ENCODE data around the gene SALL3.

The SALL3 gene

DNA sequence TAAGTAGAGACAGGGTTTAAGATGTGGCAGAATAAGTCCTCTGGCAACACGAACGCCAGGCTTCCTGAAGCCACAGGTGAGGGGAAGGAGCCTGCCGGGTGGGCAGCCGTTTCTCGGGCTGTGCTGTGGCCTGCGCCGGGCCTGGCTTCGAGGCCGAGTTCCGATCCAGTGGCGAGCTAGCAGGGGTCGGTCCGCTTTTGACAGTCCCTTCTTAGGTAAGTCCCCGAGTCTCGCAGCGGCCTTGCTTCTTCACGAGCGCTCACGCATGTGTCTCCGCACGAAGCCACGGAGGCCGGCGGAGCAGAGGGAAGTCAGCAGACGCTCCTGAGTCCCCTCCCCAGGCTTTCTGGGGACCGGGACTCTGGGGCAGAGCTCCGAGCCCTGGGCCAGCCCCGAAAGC lies 26.0 kb downstream of the SALL3 start:
- TF ChIP-seq, protein P1, sequence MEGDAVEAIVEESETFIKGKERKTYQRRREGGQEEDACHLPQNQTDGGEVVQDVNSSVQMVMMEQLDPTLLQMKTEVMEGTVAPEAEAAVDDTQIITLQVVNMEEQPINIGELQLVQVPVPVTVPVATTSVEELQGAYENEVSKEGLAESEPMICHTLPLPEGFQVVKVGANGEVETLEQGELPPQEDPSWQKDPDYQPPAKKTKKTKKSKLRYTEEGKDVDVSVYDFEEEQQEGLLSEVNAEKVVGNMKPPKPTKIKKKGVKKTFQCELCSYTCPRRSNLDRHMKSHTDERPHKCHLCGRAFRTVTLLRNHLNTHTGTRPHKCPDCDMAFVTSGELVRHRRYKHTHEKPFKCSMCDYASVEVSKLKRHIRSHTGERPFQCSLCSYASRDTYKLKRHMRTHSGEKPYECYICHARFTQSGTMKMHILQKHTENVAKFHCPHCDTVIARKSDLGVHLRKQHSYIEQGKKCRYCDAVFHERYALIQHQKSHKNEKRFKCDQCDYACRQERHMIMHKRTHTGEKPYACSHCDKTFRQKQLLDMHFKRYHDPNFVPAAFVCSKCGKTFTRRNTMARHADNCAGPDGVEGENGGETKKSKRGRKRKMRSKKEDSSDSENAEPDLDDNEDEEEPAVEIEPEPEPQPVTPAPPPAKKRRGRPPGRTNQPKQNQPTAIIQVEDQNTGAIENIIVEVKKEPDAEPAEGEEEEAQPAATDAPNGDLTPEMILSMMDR (IDR thresholded peaks at IDR 0.05; ENCODE audit: low read length, missing control alignments): no peak
- DNase-seq (ENCODE audit: low read depth): no peak
- no peak overlapping the region for H3K4me3 ChIP-seq (replicated peaks; ENCODE audit: low read depth, low read length)

DNA sequence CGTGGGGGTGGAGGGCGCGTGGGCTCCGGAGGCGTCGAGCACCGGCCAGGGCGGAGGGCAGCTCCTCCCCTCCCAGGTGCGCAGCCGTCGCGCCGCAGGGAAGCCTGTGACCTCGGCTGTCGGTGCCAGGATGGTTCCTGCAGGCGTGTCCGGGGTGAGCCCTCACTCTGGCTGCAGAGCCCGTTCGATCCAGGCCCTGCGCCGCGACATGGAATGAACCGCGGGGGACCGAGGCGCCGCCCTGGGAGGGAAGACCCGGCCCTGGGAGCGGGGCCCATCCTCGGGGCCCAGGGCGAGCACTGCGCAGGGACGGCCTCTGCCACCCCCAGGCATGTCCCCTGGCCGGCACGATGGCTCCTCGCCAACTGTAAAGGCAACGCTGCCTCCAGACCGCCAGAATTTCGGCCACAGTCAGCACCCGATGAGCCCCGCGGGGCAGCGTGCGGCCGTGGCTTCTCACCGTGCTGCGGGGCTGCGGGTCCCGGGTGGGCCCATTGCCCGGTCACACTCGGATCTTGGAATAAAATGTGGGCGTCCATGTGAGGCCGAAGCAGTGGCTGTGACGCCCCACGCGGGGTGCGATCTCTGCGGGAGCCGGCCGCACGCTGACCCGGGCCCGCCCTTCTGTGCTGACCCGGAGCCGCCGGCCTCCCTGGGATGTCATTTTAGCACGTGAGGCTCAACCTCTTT lies 26.6 kb downstream of the SALL3 start:
- H3K4me3 ChIP-seq (replicated peaks; ENCODE audit: low read depth, low read length): no peak overlapping the region
- TF ChIP-seq, protein P1 (IDR thresholded peaks at IDR 0.05; ENCODE audit: low read length, missing control alignments): no peak
- DNase-seq (ENCODE audit: low read depth): no peak

DNA sequence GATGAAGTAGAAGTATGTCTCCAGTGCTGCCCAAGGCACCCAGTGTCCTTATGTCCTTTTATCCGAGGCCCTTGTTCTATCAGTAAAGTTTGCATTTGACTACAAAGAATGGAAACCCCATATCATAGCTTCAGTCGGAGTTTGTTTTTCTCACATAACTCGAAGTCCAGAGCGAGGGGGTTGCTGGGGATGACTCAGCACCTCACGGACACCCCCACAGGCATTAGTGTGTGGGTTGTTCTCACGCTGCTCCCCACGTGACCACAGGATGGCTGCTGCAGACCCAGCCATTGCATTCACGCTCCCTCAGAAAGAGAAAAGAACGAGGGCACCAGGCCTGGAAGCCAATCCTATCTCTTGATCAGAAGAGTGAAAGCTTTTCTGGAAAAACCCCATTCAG lies 27.8 kb downstream of the SALL3 start:
- DNase-seq (ENCODE audit: low read depth): no peak
- TF ChIP-seq, protein P1 (IDR thresholded peaks at IDR 0.05; ENCODE audit: low read length, missing control alignments): no peak

DNA sequence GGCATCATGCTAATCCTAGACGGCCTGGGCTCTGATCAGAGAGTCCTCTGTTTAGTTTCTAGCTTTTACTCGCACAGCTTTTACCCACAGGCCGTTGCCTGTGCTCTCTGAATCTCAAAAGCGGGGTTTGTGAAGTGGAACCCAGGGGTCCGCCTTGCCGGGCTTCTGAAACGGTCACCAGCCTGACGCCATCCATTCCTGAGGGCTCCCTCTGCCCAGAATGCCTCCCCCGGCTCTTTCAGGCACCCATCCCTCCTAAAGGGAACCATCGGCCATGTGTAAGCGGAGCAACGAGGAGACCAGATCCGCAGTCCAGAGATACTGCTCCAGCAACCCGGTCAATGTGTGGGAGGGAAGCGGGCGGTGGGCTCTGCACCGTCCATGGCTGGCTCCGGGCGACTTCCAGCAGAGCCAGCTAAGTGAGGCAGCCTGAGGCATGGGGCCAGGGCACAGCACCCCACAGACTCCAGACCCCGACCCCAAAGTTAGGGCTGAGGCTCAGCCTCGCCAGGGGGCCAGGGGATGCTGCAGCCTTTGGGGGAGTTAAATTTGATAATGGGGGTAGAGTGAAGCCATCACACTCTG lies 28.8 kb downstream of the SALL3 start:
- no peak for DNase-seq (ENCODE audit: low read depth)
- H3K4me3 ChIP-seq (replicated peaks; ENCODE audit: low read depth, low read length): no peak overlapping the region
- TF ChIP-seq, protein P1 (IDR thresholded peaks at IDR 0.05; ENCODE audit: low read length, missing control alignments): no peak

More for the DNA sequence above, 27.8 kb downstream of the SALL3 start:
- H3K4me3 ChIP-seq (replicated peaks; ENCODE audit: low read depth, low read length): no peak overlapping the region

GRCh38 chr18:79010802-79011201 lies 31.2 kb downstream of the SALL3 start:
- DNase-seq (ENCODE audit: low read depth): no peak
- H3K4me3 ChIP-seq (replicated peaks; ENCODE audit: low read depth, low read length): no peak overlapping the region
- TF ChIP-seq, protein P1 (IDR thresholded peaks at IDR 0.05; ENCODE audit: low read length, missing control alignments): no peak

- TF ChIP-seq, protein P1 (IDR thresholded peaks at IDR 0.05; ENCODE audit: low read length, missing control alignments): no peak
- DNase-seq (ENCODE audit: low read depth): no peak
- H3K4me3 ChIP-seq (replicated peaks; ENCODE audit: low read depth, low read length): no peak overlapping the region
Observed at GRCh38 chr18:79011300-79011870, 31.8 kb downstream of the SALL3 start.
